SK-N-SH (cell line): ENCODE results near the gene ISLR2.

Experiments used
- CTCF ChIP-seq: fragments of 200-600 bp; sonication (generic); IDR thresholded peaks from 2 replicates; pipeline ENCODE4 v1.6.1; 2017; ENCODE audit warnings: antibody characterized with exemption, mild to moderate bottlenecking, moderate library complexity
- EP300 ChIP-seq, 2 experiments: IDR thresholded peaks; 2 replicates each; pipeline versions ENCODE4 v1.4.0 to v1.6.1; 2012; ENCODE audit warnings: borderline replicate concordance in 1 of 2, low read depth in 1 of 2, low read length in 1 of 2
- NRF1 ChIP-seq: IDR thresholded peaks from 2 replicates; pipeline ENCODE4 v1.6.1; 2012; ENCODE audit warnings: low read depth, mild to moderate bottlenecking, low read length
- RCOR1 ChIP-seq: fragments of 150-350 bp; IDR thresholded peaks from 2 replicates; pipeline ENCODE4 v1.6.1; 2017; ENCODE audit warnings: antibody characterized with exemption, low read length
- TF ChIP-seq, protein P1 (sequence below): fragments of 150-350 bp; IDR thresholded peaks from 2 replicates; pipeline ENCODE4 v1.6.1; 2016; ENCODE audit warnings: mild to moderate bottlenecking, low read depth, low read length
- TF ChIP-seq, protein P2 (sequence below): IDR thresholded peaks from 2 replicates; pipeline ENCODE4 v1.4.0; 2012; ENCODE audit warnings: low read depth, borderline replicate concordance

GRCh38 chr15:74179101-74179841 is 48.9 kb downstream of the ISLR2 start:
- TF ChIP-seq, protein P1, sequence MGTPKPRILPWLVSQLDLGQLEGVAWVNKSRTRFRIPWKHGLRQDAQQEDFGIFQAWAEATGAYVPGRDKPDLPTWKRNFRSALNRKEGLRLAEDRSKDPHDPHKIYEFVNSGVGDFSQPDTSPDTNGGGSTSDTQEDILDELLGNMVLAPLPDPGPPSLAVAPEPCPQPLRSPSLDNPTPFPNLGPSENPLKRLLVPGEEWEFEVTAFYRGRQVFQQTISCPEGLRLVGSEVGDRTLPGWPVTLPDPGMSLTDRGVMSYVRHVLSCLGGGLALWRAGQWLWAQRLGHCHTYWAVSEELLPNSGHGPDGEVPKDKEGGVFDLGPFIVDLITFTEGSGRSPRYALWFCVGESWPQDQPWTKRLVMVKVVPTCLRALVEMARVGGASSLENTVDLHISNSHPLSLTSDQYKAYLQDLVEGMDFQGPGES: no peak
- TF ChIP-seq CTCF (no peak), RCOR1 (no peak), EP300 (IDR thresholded peaks at IDR 0.05; ENCODE audit: borderline replicate concordance in 1 of 2, low read depth in 1 of 2, low read length in 1 of 2) (peak in 1 of 2 experiments; percentile 88; a peak in 1 of 4 replicates), NRF1 (no peak)
- TF ChIP-seq, protein P2, sequence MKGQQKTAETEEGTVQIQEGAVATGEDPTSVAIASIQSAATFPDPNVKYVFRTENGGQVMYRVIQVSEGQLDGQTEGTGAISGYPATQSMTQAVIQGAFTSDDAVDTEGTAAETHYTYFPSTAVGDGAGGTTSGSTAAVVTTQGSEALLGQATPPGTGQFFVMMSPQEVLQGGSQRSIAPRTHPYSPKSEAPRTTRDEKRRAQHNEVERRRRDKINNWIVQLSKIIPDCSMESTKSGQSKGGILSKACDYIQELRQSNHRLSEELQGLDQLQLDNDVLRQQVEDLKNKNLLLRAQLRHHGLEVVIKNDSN: no peak
